ENCODE measurements around the gene SCTR. TPM values are rescaled to one million over a fixed set of nuclear protein-coding genes. Genes with fewer than 3 reads are reported as not detected.

Gene SCTR
- not detected in 2 replicates for total RNA-seq (2014; rRNA removed; shearing (Covaris generic))

DNA sequence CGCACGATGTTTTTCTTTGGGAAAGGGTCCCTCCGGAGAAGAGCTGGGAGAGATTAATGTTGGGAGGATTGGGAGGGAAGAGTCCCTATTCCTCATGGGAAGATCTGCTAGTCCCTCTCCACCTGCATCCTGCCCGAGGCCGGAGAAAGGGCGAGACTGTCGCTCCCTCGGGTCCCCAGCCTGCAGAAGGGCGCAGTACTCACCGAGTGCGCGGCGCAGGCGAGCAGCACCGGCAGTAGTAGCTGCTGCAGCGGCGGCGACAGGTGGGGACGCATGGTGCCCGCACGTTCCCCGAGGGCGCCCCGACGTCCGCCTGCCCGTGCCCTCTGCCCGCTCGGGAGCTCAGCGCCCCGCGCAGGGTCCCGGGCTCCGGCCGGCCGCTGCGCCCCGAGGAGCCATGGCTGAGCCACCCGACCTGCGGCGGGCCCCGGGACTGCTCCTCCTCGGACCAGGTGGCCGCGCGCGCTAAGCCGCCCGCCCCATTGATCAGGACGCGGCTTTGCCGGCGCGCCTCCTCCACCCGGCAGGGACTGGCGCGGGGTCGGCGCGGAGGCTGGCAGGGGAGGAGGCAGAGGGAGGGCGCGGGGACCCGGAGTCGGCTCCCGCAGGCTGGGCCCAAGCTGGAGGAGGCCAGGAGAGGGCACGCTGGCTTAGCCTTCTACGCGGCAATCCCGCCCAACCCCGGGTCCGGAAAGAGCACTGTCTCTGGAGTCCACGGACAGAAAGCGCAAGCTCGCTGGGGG lies at the start of gene SCTR:
TSS of gene SCTR (minus strand) at position 532 of the 743 bp plus-strand sequence. CDS start at position 275, 257 bp downstream.
- DNase-seq = no peak
- Histone ChIP-seq H3K4me3 (no peak within 1 kb of the TSS), H3K27ac (no peak within 1 kb of the TSS), H3K9me3 (replicated peaks) (no peaks in the 10 kb centered on the region), H3K36me3 (no peaks in the 10 kb centered on the region), H3K27me3 (no peaks in the 10 kb centered on the region), H3K4me1 (no peaks in the 10 kb centered on the region)

DNA sequence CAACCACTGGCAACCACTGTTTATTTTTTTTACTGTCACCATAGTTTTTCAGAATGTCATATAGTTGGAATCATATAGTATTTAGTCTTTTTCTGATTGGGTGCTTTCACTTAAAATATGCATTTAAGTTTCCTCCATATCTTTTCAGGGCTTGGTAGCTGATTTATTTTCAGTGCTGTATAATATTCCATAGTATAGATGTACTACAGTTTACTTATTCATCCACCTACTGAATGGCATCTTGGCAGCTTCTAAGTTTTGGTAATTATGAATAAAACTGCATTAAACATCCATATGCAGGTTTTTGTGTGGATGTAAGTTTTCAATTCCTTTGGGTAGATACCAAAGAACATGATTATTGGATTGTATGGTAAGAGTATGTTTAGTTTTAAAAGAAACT lies 43.0 kb upstream of the SCTR start:
- H3K36me3 ChIP-seq = no peaks in the 10 kb centered on the region
- no peak overlapping the region for H3K27ac ChIP-seq
- no peaks in the 10 kb centered on the region for H3K9me3 ChIP-seq (replicated peaks)
- H3K27me3 ChIP-seq = no peaks in the 10 kb centered on the region
- no peak for DNase-seq
- no peaks in the 10 kb centered on the region for H3K4me1 ChIP-seq
- H3K4me3 ChIP-seq = no peak overlapping the region

DNA sequence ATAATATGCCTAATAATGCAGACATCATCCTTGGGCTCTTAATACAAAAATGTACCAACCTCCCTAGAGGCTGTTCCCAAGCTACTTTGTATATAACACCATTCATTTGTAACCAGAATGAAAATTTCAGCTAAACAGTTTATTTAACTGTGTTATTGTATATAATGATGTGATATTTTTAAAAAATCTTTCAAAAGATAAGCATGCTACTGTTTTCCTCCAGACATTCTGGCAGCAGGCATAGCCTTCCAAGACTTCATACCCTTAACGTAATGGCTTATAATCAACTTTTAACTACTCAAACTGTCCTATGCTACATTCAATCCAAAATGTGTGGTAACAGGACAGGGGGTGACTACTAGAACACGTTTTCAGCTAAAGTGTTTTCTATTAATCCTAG lies 41.2 kb upstream of the SCTR start:
- Histone ChIP-seq H3K36me3 (no peaks in the 10 kb centered on the region), H3K9me3 (replicated peaks) (no peaks in the 10 kb centered on the region), H3K27me3 (no peaks in the 10 kb centered on the region), H3K4me3 (no peak overlapping the region), H3K4me1 (no peaks in the 10 kb centered on the region), H3K27ac (no peak overlapping the region)
- no peak for DNase-seq

DNA sequence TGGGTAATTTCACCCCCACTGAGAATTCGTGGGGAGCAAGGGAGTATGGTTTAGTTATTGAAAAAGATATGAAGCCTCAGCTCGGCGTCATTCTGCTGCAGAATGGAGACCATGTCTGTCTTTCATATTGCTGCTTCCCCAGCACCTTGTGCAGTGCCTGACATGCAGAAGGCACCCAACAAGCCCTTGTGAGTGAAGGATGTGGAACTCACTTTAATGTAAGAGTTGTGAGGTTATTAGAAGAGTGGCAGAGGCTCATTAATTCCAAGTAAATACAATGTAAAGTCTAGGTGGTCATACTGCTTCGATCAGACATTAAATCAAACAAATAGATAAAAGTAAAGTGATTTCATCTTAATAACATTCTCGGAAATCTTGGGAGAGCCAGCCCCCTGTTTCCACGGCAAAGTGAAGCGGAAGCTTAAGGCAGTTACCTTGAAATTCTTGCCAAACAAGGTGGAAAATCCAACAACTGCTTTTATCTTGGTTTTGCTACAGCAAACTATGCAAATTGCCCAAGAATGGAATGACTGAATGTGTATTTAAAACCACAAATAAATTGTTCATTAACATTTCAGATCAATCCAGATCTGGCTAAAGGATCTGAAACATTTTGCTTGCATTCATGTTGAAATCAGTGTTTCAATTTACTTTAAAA lies 29.5 kb upstream of the SCTR start:
- DNase-seq = no peak

DNA sequence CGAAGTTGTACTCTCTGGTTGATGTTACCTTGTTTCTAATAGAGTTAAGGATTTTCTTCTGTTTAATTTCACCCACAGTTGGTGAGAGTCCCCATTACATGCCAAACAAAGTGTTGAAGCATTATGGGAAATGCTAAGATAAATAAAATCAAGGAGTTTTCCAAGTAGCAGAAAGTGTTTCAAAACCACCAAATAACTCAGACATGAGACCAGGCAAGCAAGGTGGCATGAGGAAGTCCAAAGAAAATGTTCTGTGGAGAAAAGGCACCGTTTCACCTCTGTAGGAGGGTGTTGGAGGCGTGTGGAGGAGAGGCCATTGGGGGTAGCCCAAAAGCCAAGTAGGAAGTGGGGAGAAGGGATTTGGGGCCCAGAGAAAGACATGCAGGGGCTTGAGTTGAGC lies 28.6 kb upstream of the SCTR start:
- Histone ChIP-seq H3K36me3 (no peaks in the 10 kb centered on the region), H3K9me3 (replicated peaks) (no peaks in the 10 kb centered on the region), H3K27ac (no peak overlapping the region), H3K27me3 (no peaks in the 10 kb centered on the region), H3K4me3 (no peak overlapping the region), H3K4me1 (no peaks in the 10 kb centered on the region)
- no peak for DNase-seq

More for the DNA sequence above, 29.5 kb upstream of the SCTR start:
- Histone ChIP-seq H3K4me3 (no peak overlapping the region), H3K36me3 (no peaks in the 10 kb centered on the region), H3K9me3 (replicated peaks) (no peaks in the 10 kb centered on the region), H3K4me1 (no peaks in the 10 kb centered on the region), H3K27ac (no peak overlapping the region), H3K27me3 (no peaks in the 10 kb centered on the region)

DNA sequence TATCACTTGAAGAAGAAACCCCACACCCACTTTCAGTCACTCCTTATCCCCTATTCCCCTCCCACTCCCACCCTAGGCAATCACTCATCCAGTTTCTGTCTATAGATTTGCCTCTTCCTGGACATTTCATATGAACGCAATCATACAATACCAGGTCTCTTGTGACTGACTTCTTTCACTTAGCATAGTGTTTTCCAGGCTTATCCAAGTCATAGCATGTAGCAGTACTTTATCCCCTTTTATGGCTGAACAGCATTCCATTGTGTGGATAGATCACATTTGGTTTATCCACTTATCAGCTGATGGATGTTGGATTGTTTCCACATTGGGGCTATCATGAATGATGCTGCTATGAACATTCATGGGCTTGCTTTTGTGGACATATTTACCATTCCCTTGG lies 26.6 kb upstream of the SCTR start:
- DNase-seq = no peak
- H3K4me3 ChIP-seq = no peak overlapping the region
- H3K27ac ChIP-seq = no peak overlapping the region
- H3K9me3 ChIP-seq (replicated peaks) = no peaks in the 10 kb centered on the region
- H3K4me1 ChIP-seq = no peaks in the 10 kb centered on the region
- H3K36me3 ChIP-seq = no peaks in the 10 kb centered on the region
- no peaks in the 10 kb centered on the region for H3K27me3 ChIP-seq

DNA sequence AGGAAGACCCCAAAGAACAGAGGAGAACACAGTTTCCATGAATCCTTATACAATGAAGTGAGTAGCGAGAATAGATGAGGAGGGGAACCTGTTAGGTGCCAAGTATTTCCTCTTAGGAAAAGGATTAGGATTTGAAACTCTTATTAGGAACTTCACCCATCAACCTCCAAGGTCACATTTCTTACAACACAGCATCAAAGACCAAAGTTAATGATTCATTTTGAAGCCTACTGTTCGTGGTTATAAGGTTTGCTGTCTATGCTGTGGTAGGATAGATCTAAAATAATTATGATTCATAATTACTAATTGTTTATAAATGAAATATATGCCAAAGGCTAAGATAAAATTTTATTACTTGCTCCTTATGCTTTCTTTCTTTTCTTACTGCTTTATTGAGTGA lies 26.1 kb upstream of the SCTR start:
- Histone ChIP-seq H3K27me3 (no peaks in the 10 kb centered on the region), H3K27ac (no peak overlapping the region), H3K4me3 (no peak overlapping the region), H3K36me3 (no peaks in the 10 kb centered on the region), H3K9me3 (replicated peaks) (no peaks in the 10 kb centered on the region), H3K4me1 (no peaks in the 10 kb centered on the region)
- DNase-seq = no peak

DNA sequence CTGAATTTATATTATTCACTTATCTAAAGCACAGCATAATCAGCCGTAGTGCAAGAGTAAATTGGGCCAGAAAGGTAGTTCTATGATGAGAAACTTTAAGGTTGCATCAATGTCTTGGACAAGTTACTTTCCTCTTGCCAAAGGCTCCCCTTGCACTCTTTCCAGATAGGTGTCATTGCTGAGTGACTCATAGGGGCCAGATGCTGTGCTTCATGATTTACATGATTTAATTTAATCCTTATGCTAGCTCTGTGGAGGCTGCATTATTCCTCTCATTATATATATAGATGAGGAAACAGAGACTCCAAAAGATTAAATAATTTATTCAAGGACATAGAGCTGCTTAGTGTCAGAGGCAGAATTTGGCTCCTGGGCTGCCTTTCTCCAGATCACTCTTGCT lies 25.0 kb upstream of the SCTR start:
- no peaks in the 10 kb centered on the region for H3K36me3 ChIP-seq
- no peaks in the 10 kb centered on the region for H3K4me1 ChIP-seq
- H3K4me3 ChIP-seq = no peak overlapping the region
- H3K27me3 ChIP-seq = no peaks in the 10 kb centered on the region
- DNase-seq = no peak
- H3K27ac ChIP-seq = no peak overlapping the region
- no peaks in the 10 kb centered on the region for H3K9me3 ChIP-seq (replicated peaks)

DNA sequence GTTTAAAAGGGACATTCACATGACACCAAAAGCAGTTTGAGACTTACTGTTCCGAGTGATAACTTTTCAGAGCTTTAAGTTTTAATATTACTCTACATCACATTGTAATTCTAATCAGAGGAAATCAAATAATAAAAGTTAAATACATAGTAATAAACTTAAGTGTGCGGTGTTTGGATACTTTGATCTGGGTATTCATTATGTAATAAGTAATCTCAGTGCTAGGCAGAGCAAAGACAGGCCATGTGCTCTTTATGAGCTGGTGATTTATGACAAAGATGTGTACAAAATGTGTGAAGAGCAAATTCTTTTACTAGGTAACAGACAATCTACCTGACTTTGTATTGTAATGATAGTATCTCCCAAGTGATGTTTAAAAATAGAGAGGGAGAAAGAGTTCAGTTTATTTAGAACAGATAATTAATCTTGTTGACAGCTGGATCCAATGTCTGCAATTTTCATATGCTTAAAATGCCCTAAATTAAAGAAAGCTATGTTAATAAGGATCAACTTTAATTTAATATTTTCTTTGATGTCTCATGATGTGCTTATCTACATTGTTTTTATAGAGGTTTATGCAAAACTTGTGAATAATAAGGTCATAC lies 24.3 kb upstream of the SCTR start:
- H3K27ac ChIP-seq = no peak overlapping the region
- no peaks in the 10 kb centered on the region for H3K27me3 ChIP-seq

DNA sequence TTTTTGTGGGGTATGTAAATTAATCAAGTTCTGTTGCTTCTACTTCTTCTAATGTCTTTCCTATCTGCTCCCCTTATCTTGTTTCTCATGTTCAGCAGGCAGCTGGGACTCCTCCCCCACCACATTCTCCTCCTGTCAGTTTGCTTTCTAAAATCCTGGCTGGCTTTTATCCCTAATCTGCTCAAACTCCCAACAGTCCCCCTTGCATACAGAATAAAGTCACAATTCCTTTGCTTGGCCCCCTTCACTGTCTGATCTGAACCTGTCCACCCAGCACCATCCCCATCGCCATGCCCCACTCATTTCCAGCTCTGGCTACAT lies 22.1 kb upstream of the SCTR start:
- Histone ChIP-seq H3K27me3 (no peaks in the 10 kb centered on the region), H3K9me3 (replicated peaks) (no peaks in the 10 kb centered on the region), H3K4me1 (no peaks in the 10 kb centered on the region), H3K27ac (no peak overlapping the region), H3K4me3 (no peak overlapping the region), H3K36me3 (no peaks in the 10 kb centered on the region)
- no peak for DNase-seq

More for the DNA sequence above, 24.3 kb upstream of the SCTR start:
- Histone ChIP-seq H3K9me3 (replicated peaks) (no peaks in the 10 kb centered on the region), H3K36me3 (no peaks in the 10 kb centered on the region), H3K4me3 (no peak overlapping the region), H3K4me1 (no peaks in the 10 kb centered on the region)
- DNase-seq = no peak

DNA sequence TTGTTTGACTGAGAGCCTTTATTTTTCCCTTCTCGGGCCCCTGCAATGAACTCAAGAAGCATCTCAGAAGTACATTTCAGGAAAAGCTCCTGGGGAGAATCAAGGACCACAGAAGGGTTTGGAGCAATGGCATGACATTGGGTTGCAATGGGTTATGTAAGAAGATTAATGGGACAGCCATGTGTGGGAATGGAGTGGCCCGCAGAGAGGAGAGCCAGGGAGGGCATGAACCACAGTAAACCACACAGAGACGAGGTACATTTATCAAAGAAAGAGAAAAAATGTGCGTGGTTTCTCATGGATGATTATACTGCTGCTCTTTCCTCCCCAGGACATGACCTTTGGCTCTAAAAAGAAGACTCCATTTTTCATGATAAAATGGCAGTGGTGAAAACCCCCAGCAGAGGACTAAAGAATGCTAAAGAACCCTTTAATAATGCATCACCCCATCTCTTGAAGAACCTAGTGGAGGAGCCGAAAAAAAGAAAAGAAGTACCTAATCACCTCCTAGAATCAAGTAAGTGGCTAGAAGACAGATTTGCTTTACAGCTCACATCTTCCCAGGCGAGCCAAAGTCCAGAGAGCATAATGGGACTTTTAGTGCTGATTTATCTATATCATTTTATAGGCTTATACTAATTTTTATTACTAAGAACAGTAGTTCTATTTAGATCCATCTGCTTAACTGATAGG lies 21.6 kb upstream of the SCTR start:
- Histone ChIP-seq H3K4me3 (no peak overlapping the region), H3K36me3 (no peaks in the 10 kb centered on the region), H3K27me3 (no peaks in the 10 kb centered on the region), H3K4me1 (no peaks in the 10 kb centered on the region), H3K9me3 (replicated peaks) (no peaks in the 10 kb centered on the region), H3K27ac (no peak overlapping the region)
- DNase-seq = no peak

DNA sequence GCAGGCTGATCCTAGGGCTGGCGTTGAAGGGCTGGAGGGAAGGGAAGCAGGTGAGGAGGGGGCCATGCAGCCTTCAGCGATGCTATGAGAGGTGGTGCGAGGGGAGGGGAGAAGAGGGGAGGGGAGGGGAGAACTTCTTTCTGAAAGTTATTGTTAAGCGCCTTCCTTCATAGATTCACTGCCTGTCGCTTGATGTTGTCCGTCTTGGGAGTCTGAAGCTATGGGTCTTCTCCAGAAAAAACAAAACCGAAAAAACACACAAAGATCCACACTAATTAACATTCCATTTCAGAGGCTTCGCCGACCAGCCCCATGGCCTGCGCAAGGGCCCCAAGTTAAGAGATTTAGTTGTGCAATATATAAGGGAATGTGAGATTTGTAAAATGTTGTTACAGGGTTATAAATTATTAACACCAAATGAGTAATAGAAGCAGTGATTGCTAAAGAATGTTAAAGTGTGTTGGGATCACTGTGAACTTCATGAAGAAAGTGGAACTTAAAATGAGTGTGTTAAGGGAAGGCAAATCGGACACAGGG lies 20.7 kb upstream of the SCTR start:
- no peaks in the 10 kb centered on the region for H3K9me3 ChIP-seq (replicated peaks)
- H3K27me3 ChIP-seq = no peaks in the 10 kb centered on the region
- no peak overlapping the region for H3K27ac ChIP-seq
- no peak overlapping the region for H3K4me3 ChIP-seq
- no peak for DNase-seq
- no peaks in the 10 kb centered on the region for H3K36me3 ChIP-seq
- H3K4me1 ChIP-seq = no peaks in the 10 kb centered on the region

DNA sequence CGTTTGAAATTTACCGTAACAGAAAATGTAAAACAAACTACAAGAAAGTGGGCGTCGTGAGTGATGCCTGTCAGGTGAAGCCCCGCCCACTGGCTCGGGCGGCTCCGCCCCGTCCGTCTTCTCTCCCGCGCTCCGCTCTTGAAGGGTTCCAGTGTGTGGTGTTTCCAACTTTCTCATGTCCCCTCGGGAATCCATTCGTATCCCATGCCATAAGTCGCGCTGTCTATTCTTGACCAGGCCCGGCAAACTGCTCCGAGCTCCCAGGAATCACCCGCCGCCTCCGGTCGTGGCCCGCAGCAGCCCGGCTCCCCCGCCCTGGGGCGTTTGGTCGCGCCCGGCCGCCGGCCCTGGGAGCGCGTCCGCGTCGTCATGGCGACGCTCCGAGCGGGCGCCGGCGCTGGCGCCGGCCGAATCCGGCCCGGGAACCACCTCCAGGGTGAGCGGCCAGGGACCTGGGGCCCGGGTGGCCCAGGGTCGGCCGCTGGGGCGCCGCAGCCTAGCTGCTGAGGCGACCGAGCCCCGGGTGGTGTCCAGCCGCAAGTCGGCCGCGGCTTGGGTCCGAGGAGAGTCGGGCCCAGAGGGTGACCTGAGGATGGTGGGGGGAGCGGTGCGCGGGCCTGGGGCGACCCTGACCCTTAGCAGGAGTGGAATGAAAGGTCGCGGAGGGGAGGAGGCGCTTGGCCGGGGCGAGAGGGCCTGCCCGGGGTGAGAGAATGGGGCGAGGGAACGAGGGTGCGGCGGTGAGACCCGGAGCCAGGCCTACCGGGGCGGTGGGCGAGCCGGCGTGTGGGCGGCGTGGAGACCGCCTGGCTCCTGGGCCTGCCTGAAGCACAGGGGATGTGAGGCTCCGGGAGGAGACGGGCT lies 20.0 kb upstream of the SCTR start, which contains the start of gene CFAP221:
TSS of gene CFAP221 (plus strand) at position 375 of the 864 bp plus-strand sequence. CDS start 1,683 bp downstream, outside the sequence.
- Histone ChIP-seq H3K4me3 (no peak within 1 kb of the TSS), H3K9me3 (replicated peaks) (no peaks in the 10 kb centered on the region), H3K36me3 (no peaks in the 10 kb centered on the region), H3K4me1 (no peaks in the 10 kb centered on the region), H3K27ac (no peak within 1 kb of the TSS), H3K27me3 (no peaks in the 10 kb centered on the region)
- no peak for DNase-seq

DNA sequence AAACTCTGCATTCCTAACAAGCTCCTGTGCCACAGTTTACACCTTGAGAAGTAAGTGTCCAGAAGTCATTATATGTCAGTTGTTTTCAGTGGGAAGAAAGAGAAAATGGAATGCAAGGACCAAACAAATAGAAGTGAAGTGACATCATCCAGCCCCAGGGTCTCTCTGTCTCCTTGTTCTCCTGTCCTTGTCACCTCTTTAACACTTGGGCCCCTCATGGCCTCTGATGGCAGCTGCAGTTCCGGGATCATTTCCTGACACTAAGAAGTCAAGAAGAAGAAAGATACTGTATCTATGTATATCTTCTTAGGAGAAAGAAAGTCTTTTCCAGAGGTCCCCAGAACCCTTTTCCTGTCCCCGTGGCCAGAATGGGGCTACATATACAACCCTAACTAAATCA lies 17.2 kb upstream of the SCTR start:
- no peaks in the 10 kb centered on the region for H3K36me3 ChIP-seq
- no peaks in the 10 kb centered on the region for H3K4me1 ChIP-seq
- DNase-seq = no peak
- H3K27ac ChIP-seq = no peak overlapping the region
- H3K4me3 ChIP-seq = no peak overlapping the region
- H3K9me3 ChIP-seq (replicated peaks) = no peaks in the 10 kb centered on the region
- H3K27me3 ChIP-seq = no peaks in the 10 kb centered on the region

Data from SJCRH30 (cell line).